ENCODE data around the gene COX7A2. TPM values are rescaled to one million over a fixed set of nuclear protein-coding genes. Genes with fewer than 3 reads are reported as not detected.

COX7A2 gene
- total RNA-seq, 2 experiments from 2014 or later, result 358 to 367 TPM

Other genes starting within 250 kb of the COX7A2 start
- gene COL12A1, start 37.7 kb downstream of the COX7A2 start, total RNA-seq, result not detected
- 10 to 100 TPM; 51.5 to 61.6 TPM for gene TMEM30A, start 41.0 kb upstream of the COX7A2 start, total RNA-seq
- gene FILIP1, start 250.0 kb upstream of the COX7A2 start, total RNA-seq, result not detected